Subcutaneous adipose tissue (tissue), 4 donors: ENCODE measurements around the gene SPAG8. TPM values are rescaled to one million over a fixed set of nuclear protein-coding genes. Genes with fewer than 3 reads are reported as not detected.

Experiments
- total RNA-seq, 4 donors: library from RNA; depleted of rRNA; stranded (reverse); fragments of >200 nt; gene quantifications; one replicate each; pipeline ENCODE4 v1.1.0, GENCODE V29; 2016
- TF ChIP-seq, protein P1 (sequence below): fragments of 450-650 bp; IDR thresholded peaks from one replicate; pipeline ENCODE4 v1.5.1; 2016; ENCODE audit warnings: low read depth, mild to moderate bottlenecking, control low read depth, antibody characterized with exemption, moderate library complexity

SPAG8 gene
- total RNA-seq, 4 donors from 2014 or later = 0.33 to 1.8 (median 1.0) TPM

DNA sequence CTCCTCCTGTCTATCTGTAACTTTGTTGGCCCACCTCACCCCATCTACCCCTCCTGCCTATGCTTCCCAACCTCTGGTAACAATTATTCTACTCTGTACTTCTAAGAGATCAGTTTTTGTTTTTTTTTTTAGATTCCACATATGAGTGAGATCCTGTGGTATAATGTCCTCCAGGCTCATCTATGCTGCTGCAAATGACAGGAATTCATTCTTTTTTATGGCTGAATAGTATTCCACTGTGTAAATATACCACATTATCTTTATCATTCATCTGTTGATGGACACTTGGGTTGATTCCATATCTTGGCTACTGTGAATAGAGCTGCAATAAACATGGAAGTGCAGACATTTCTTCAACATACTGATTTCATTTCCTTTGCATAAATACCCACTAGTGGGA is 28.6 kb downstream of the SPAG8 start:
- TF ChIP-seq, protein P1, sequence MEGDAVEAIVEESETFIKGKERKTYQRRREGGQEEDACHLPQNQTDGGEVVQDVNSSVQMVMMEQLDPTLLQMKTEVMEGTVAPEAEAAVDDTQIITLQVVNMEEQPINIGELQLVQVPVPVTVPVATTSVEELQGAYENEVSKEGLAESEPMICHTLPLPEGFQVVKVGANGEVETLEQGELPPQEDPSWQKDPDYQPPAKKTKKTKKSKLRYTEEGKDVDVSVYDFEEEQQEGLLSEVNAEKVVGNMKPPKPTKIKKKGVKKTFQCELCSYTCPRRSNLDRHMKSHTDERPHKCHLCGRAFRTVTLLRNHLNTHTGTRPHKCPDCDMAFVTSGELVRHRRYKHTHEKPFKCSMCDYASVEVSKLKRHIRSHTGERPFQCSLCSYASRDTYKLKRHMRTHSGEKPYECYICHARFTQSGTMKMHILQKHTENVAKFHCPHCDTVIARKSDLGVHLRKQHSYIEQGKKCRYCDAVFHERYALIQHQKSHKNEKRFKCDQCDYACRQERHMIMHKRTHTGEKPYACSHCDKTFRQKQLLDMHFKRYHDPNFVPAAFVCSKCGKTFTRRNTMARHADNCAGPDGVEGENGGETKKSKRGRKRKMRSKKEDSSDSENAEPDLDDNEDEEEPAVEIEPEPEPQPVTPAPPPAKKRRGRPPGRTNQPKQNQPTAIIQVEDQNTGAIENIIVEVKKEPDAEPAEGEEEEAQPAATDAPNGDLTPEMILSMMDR = no peak

DNA sequence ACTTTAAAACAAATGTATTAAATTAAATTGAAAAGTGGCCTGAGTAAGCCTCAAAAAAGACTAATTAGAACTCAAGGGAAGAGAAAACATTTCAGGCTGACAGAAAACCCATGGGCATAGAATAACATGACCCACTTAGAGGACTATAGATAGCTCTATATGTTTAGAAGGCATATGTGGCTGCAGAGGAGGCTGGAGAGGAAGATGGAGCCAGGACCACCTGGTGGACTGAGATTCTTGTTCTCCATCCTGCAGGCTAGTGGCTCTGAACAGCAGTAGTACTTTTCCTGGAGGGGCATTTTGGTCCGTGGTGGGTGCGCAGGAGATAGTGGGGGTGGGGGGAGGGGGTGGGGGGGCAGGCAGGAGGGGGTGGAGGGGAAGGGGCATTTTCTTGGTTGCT is 31.0 kb downstream of the SPAG8 start:
- TF ChIP-seq, protein P1 = no peak

DNA sequence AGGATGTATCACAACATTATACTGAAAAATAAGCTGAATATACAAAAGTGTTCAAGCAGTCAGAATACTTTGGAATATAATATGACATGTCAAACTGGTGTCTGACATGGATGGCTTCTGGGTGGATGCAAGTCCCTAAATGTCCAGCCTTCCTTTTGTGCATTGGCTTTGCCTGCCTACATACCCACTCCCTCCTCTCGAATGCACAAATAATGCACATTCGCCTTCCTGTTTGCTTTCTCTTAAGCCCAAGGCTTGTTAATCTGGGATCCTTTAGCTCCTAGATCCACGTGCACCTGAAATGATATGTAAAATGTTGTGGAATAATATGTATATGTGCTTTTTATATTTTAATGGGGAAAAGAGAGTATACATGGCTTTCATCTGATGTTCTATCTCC is 33.6 kb downstream of the SPAG8 start:
- TF ChIP-seq, protein P1 = no peak

DNA sequence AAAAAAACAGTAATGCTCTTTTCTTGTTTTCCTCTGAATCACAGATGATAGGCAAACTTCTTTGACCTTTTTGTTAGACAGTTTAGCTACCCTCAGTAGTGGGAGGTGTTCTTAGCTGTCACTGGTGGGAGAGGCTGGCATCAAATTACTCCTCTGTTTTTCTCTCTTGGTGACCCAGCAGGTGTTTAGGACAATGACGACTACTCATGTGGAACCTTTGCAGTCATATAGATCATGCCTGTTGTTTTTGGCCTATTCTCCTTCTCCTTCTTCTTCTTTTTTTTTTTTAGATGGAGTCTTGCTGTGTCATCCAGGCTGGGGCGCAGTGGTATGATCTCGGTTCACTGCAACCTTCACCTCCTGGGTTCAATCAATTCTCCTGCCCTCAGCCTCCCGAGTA is 36.0 kb downstream of the SPAG8 start:
- TF ChIP-seq, protein P1 = no peak

DNA sequence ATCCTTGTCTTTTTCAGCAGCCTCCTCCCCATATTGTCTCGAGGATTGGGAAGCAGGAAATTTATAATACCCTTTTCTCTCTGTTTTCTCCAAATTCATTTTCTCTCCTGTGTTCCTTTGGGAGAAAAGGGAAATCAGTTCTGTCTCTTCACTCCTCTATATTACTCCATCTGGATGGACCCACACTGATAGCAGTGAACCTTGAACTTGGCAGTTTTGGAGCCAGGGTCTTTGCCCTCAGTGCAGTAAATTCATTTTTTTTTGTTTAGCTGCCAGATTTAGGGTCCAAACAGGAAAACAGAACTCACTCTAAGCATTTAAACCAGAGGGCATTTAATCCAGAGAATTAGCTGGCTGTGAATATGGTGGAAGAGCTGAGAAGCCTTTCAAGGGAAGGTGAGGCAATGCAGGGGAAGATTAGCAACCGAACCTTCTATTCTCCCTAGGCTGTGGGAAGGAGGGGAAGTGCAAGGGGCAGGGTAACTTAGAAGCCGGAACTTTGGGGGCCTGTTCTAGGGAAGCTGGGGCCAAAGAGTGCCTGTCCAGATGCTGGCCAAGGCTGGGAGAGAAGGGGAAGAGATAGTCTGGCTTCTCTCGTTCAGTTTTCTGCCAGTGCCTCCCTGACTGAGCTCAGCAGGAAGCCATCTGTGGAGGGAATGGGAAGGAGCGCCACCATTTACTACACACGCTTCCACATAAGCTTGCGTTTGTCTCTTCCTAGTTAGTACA is 37.0 kb downstream of the SPAG8 start:
- TF ChIP-seq, protein P1 = no peak

DNA sequence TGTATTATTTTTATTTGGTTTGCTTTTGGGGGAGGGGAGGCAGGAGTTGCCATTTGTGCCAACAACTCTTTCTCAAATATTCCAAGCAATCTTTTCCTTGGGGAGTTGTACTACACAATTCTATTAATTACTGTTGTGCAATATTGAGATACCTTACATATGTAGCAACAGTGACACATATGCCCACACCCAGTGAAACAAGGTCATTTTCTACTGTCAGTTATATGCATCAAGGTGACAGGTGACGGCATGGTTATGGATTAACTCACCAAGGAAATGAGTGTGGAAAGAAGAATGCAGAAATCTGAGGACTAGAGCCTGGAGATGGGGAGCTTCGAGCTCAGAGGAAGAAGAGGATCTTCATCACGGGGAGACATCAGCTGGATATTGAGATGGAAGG is 40.1 kb downstream of the SPAG8 start:
- TF ChIP-seq, protein P1 = no peak

DNA sequence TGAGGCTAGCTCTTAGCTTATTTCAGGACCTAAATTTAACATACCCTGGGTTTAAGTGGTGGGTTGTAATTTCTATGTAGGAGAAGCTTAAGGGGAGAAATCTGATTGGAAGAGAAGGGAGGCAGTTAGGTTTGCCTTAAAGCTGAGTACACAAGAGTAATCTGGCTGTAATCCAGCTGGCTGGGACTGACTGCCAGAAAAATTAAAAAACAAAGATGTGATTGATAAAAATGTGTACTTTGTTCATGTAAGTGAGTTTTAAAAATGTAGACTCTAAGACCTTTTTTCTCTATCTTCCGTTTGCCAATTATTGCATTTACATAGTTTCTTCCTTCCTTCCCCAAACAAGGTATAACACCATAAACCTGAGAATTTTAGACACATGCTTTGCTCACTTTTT is 40.5 kb downstream of the SPAG8 start:
- TF ChIP-seq, protein P1 = no peak
